Lower lobe of right lung (tissue), 2 donors: ENCODE data around the gene ZPBP2. TPM values are rescaled to one million over a fixed set of nuclear protein-coding genes. Genes with fewer than 3 reads are reported as not detected.

ENCODE experiments used
- ATAC-seq, 2 donors: fragments of 200-7000 bp; cut with Tn5 transposase; one replicate each; pipeline ENCODE4 v1.9.1; 2020 to 2022; ENCODE audit warnings: mild to moderate bottlenecking in 2 of 2, moderate library complexity in 2 of 2
- DNase-seq: peaks from one replicate; pipeline ENCODE4 v3.0.0-alpha.2; 2020
- H3K27ac ChIP-seq: fragments of 200-600 bp; one replicate; pipeline ENCODE4 v1.8.0; 2022
- H3K27me3 ChIP-seq: fragments of 200-600 bp; one replicate; pipeline ENCODE4 v1.8.0; 2022; ENCODE audit warnings: low read depth
- H3K36me3 ChIP-seq: fragments of 200-600 bp; one replicate; pipeline ENCODE4 v1.8.0; 2022; ENCODE audit warnings: mild to moderate bottlenecking
- H3K4me1 ChIP-seq: fragments of 200-600 bp; one replicate; pipeline ENCODE4 v1.8.0; 2022
- H3K4me3 ChIP-seq: fragments of 200-600 bp; one replicate; pipeline ENCODE4 v1.8.0; 2022; ENCODE audit warnings: mild to moderate bottlenecking
- H3K9me3 ChIP-seq: fragments of 200-600 bp; one replicate; pipeline ENCODE4 v1.8.0; 2022
- CTCF ChIP-seq: fragments of 200-600 bp; IDR thresholded peaks from one replicate; pipeline ENCODE4 v1.8.0; 2022; ENCODE audit warnings: antibody characterized with exemption, mild to moderate bottlenecking
- intact Hi-C: fragments of 100-400 bp; cut with DNase I; formaldehyde crosslinking; loops from one replicate; pipeline ENCODE4 v1.11.0; 2022
- total RNA-seq: library from RNA; stranded (reverse); fragmentation: NEBNext Ultra II Directional; extraction: Animal tissue kit (Norgen Biotek cat#: 25700); gene quantifications from one replicate; pipeline ENCODE4 v1.2.1, GENCODE V29; 2021
- donor health status: DM: no; HTN: yes; CAD: no; lungs with severe emphysema.

ZPBP2 gene
- total RNA-seq, 1 donor from 2014 or later = not detected

- Histone ChIP-seq H3K27ac (no peak overlapping the region), H3K4me1 (no peaks in the 10 kb centered on the region), H3K27me3 (no peaks in the 10 kb centered on the region), H3K36me3 (no peaks in the 10 kb centered on the region), H3K4me3 (no peak overlapping the region), H3K9me3 (peaks cover 5% of the 10 kb centered on the region)
- no peak for DNase-seq
- no peak for TF ChIP-seq CTCF
- intact Hi-C loops = no loop called here
- no peak for ATAC-seq
Measured at GRCh38 chr17:39823407-39824054, 44.5 kb upstream of the ZPBP2 start.

- H3K4me1 ChIP-seq = no peaks in the 10 kb centered on the region
- intact Hi-C loops = no loop called here
- H3K4me3 ChIP-seq = no peak overlapping the region
- DNase-seq (no peak), ATAC-seq (no peak)
- H3K36me3 ChIP-seq = no peaks in the 10 kb centered on the region
- no peak for TF ChIP-seq CTCF
- H3K9me3 ChIP-seq = peaks cover 5% of the 10 kb centered on the region
- no peaks in the 10 kb centered on the region for H3K27me3 ChIP-seq
- H3K27ac ChIP-seq = no peak overlapping the region
Measured at GRCh38 chr17:39826334-39826733, 41.7 kb upstream of the ZPBP2 start.

DNA sequence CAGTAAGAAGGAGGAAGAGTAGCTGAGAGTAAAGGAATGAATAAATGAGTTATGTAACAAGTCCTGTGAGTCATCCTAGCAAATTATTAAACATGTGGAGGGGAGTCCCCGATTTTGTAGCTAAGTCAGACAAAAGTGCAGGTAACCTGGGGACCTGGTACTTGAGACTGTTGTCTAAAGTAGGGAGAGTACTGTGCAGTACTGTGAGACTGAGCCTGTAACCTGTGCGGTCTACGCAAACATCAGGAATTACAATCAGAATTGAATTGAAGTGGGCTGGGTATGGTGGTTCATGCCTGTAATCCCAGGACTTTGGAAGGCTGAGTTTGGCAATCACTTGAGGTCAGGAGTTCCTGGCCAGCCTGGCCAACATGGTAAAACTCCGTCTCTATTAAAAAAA, 39.6 kb upstream of the ZPBP2 start:
- no peak for TF ChIP-seq CTCF
- ATAC-seq = peak; percentile 89 to 91
- Histone ChIP-seq H3K27ac (no peak overlapping the region), H3K9me3 (peaks cover 4% of the 10 kb centered on the region), H3K27me3 (no peaks in the 10 kb centered on the region), H3K4me3 (no peak overlapping the region), H3K36me3 (no peaks in the 10 kb centered on the region), H3K4me1 (no peaks in the 10 kb centered on the region)
- intact Hi-C loops = no loop called here
- no peak for DNase-seq

- DNase-seq = no peak
- Histone ChIP-seq H3K36me3 (no peaks in the 10 kb centered on the region), H3K4me3 (no peak overlapping the region), H3K4me1 (no peaks in the 10 kb centered on the region), H3K9me3 (no peaks in the 10 kb centered on the region), H3K27ac (no peak overlapping the region), H3K27me3 (no peaks in the 10 kb centered on the region)
- ATAC-seq = no peak
- TF ChIP-seq CTCF = no peak
- intact Hi-C loops = no loop called here
Measured at GRCh38 chr17:39831588-39831987, 36.4 kb upstream of the ZPBP2 start.

- intact Hi-C loops = no loop called here
- no peak for ATAC-seq
- no peak for TF ChIP-seq CTCF
Measured at GRCh38 chr17:39834017-39834416, 34.0 kb upstream of the ZPBP2 start.

More at GRCh38 chr17:39834017-39834416, 34.0 kb upstream of the ZPBP2 start:
- no peak for DNase-seq
- Histone ChIP-seq H3K4me1 (no peaks in the 10 kb centered on the region), H3K36me3 (no peaks in the 10 kb centered on the region), H3K9me3 (peaks cover 10% of the 10 kb centered on the region), H3K4me3 (no peak overlapping the region), H3K27ac (no peak overlapping the region), H3K27me3 (no peaks in the 10 kb centered on the region)
